ENCODE data around the gene CDH13.

Gene CDH13

GRCh38 chr16:83211711-83212110 is 584.9 kb downstream of the CDH13 start:
- Histone ChIP-seq H3K9me3 (replicated peaks; ENCODE audit: low read length) (no peaks in the 10 kb centered on the region), H3K4me3 (ENCODE audit: low read length) (no peak overlapping the region), H3K4me1 (ENCODE audit: control insufficient read depth, insufficient read depth, low read length) (peaks cover under 1% of the 10 kb centered on the region), H3K36me3 (ENCODE audit: insufficient read depth, low read length) (no peaks in the 10 kb centered on the region), H3K27me3 (ENCODE audit: control insufficient read depth, insufficient read depth, low read length) (no peaks in the 10 kb centered on the region), H3K4me2 (ENCODE audit: low read length) (no peak overlapping the region), H3K9ac (ENCODE audit: low read depth, low read length) (no peak overlapping the region)

DNA sequence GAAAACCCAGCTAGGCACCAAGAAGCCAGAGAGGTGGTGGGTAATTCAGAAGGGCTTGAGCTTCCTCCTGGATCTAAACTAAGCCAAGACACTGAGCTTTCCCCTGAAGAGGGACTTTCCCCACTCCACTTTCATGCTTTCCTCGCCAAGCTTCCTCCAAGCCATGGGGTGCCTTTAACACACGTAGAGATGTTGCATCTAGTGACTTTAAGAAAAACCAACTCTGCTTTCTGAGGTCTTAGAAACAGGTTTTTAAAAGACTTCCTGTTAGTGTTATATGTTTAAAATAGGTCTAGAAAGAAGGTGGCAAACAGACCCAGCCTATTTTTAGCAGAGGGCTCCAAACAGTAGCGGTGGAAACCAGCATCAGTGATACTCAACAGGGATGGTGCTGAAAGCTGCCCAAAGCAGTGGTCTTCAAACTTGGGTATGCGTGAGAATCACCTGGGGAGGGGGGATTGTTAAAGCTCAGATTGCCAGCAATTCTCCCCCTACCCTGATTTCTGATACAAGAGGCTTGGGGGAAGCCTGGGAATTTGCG is 585.6 kb downstream of the CDH13 start:
- H3K36me3 ChIP-seq (ENCODE audit: insufficient read depth, low read length) = no peaks in the 10 kb centered on the region
- H3K4me2 ChIP-seq (ENCODE audit: low read length) = no peak overlapping the region
- H3K4me1 ChIP-seq (ENCODE audit: control insufficient read depth, insufficient read depth, low read length) = no peaks in the 10 kb centered on the region
- H3K9ac ChIP-seq (ENCODE audit: low read depth, low read length) = no peak overlapping the region
- no peak overlapping the region for H3K4me3 ChIP-seq (ENCODE audit: low read length)
- no peaks in the 10 kb centered on the region for H3K9me3 ChIP-seq (replicated peaks; ENCODE audit: low read length)
- H3K27me3 ChIP-seq (ENCODE audit: control insufficient read depth, insufficient read depth, low read length) = no peaks in the 10 kb centered on the region

DNA sequence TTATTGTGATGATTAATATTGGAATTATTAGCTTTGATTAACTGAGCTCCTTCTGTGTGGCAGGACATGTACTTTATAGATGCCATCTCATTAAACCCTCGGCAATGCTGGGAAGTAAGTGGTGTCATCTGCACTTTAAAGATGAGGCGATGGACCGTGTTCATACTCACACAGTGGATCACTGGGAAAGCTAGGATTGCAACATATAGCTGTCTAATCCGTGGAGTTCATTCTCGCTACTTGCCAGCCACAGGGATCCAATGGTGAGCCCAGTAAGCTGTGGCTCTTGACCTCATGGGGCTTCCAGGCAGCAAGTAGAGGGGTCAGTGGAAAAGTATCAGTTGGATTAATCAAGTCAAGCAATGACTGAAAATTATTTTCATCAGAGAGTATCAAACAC is 587.9 kb downstream of the CDH13 start:
- Histone ChIP-seq H3K4me3 (ENCODE audit: low read length) (no peak overlapping the region), H3K27me3 (ENCODE audit: control insufficient read depth, insufficient read depth, low read length) (no peaks in the 10 kb centered on the region), H3K9ac (ENCODE audit: low read depth, low read length) (no peak overlapping the region), H3K9me3 (replicated peaks; ENCODE audit: low read length) (no peaks in the 10 kb centered on the region), H3K36me3 (ENCODE audit: insufficient read depth, low read length) (no peaks in the 10 kb centered on the region), H3K4me1 (ENCODE audit: control insufficient read depth, insufficient read depth, low read length) (no peaks in the 10 kb centered on the region), H3K4me2 (ENCODE audit: low read length) (no peak overlapping the region)

GRCh38 chr16:83215406-83216001 is 588.7 kb downstream of the CDH13 start:
- no peaks in the 10 kb centered on the region for H3K27me3 ChIP-seq (ENCODE audit: control insufficient read depth, insufficient read depth, low read length)
- no peak overlapping the region for H3K4me2 ChIP-seq (ENCODE audit: low read length)
- H3K4me1 ChIP-seq (ENCODE audit: control insufficient read depth, insufficient read depth, low read length) = no peaks in the 10 kb centered on the region
- no peak overlapping the region for H3K4me3 ChIP-seq (ENCODE audit: low read length)
- no peaks in the 10 kb centered on the region for H3K9me3 ChIP-seq (replicated peaks; ENCODE audit: low read length)
- H3K36me3 ChIP-seq (ENCODE audit: insufficient read depth, low read length) = no peaks in the 10 kb centered on the region
- no peak overlapping the region for H3K9ac ChIP-seq (ENCODE audit: low read depth, low read length)

DNA sequence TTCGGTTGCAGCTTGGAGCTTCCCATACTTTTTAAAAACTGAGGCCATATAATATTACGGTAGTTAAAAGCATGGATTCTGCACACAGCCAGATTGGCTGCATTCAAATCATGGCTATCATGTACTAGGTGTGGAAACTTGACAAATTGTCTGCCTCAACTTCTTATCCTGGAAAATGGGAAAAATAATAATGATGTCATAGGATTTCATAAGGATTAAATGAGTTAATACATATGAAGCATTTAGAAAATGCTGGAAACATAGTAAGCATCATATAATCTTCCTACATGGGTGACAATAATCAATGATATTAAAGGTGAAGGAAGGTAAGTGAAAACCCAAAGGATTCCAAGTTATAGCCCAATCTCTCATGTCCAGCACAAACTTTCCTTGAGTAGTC is 592.5 kb downstream of the CDH13 start:
- no peaks in the 10 kb centered on the region for H3K36me3 ChIP-seq (ENCODE audit: insufficient read depth, low read length)
- no peak overlapping the region for H3K9ac ChIP-seq (ENCODE audit: low read depth, low read length)
- H3K4me1 ChIP-seq (ENCODE audit: control insufficient read depth, insufficient read depth, low read length) = no peaks in the 10 kb centered on the region
- H3K9me3 ChIP-seq (replicated peaks; ENCODE audit: low read length) = no peaks in the 10 kb centered on the region
- no peak overlapping the region for H3K4me3 ChIP-seq (ENCODE audit: low read length)
- H3K27me3 ChIP-seq (ENCODE audit: control insufficient read depth, insufficient read depth, low read length) = no peaks in the 10 kb centered on the region
- no peak overlapping the region for H3K4me2 ChIP-seq (ENCODE audit: low read length)

DNA sequence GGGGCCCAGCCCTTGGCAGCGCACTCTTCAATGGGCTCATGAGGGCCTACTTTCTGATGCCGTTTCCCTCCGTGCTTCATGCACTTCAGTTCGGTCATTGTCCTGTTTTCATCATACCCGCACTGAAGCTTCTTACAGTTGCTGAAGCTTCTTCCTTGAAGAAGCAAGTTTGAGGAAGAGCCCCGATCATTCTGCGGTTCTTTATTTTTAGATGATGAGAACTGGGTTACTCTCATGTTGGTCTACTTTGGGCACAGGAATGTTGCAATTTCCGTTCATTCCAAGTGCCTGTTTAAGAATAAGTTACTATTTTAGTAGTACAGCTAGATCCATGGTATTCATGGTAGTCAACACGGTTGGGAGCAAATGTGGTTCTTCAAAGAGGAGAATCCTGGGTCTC is 593.3 kb downstream of the CDH13 start:
- Histone ChIP-seq H3K27me3 (ENCODE audit: control insufficient read depth, insufficient read depth, low read length) (no peaks in the 10 kb centered on the region), H3K9me3 (replicated peaks; ENCODE audit: low read length) (no peaks in the 10 kb centered on the region), H3K36me3 (ENCODE audit: insufficient read depth, low read length) (no peaks in the 10 kb centered on the region), H3K4me2 (ENCODE audit: low read length) (no peak overlapping the region), H3K4me3 (ENCODE audit: low read length) (no peak overlapping the region), H3K4me1 (ENCODE audit: control insufficient read depth, insufficient read depth, low read length) (no peaks in the 10 kb centered on the region), H3K9ac (ENCODE audit: low read depth, low read length) (no peak overlapping the region)

DNA sequence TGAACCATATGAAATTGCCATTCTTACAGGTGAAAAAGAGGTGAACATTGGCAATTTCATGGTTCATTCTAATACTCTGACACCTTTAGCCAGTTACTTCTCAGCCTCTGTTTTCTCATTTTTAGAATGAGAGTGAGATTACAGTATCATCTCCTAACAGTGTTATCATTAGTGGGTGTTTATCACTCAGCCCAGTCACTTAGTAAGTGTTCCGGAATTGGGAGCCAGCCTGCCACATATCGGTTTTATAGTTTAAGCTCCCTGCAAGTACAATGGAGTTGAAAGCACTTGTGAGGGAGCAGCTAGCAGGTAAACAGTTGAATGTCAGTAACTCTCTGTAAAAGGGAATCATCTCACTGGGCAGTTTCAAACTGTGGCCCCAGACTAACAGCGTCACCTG is 597.9 kb downstream of the CDH13 start:
- no peaks in the 10 kb centered on the region for H3K9me3 ChIP-seq (replicated peaks; ENCODE audit: low read length)
- no peak overlapping the region for H3K9ac ChIP-seq (ENCODE audit: low read depth, low read length)
- H3K36me3 ChIP-seq (ENCODE audit: insufficient read depth, low read length) = no peaks in the 10 kb centered on the region
- H3K4me1 ChIP-seq (ENCODE audit: control insufficient read depth, insufficient read depth, low read length) = no peaks in the 10 kb centered on the region
- H3K4me2 ChIP-seq (ENCODE audit: low read length) = no peak overlapping the region
- H3K4me3 ChIP-seq (ENCODE audit: low read length) = no peak overlapping the region
- H3K27me3 ChIP-seq (ENCODE audit: control insufficient read depth, insufficient read depth, low read length) = no peaks in the 10 kb centered on the region

DNA sequence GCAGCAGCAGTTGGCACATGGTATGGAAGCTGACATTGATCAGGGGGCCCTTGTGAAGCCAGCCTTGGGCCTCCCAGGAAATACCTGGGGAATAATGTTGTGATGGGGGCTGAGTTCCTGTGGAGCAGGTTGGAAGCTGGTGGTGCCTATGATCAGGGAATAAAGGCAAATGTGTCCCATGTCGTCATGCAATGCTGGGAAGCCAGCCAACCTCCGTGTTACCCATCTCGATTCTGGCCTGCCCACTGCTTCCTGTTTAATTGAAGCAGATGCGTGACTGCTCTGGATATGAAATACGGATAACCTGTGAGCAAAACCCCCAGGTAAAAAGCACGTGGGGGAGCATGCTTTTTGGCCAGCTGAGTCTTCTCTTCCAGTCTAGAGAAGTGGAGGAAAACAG is 600.6 kb downstream of the CDH13 start:
- Histone ChIP-seq H3K36me3 (ENCODE audit: insufficient read depth, low read length) (no peaks in the 10 kb centered on the region), H3K9ac (ENCODE audit: low read depth, low read length) (no peak overlapping the region), H3K9me3 (replicated peaks; ENCODE audit: low read length) (no peaks in the 10 kb centered on the region), H3K27me3 (ENCODE audit: control insufficient read depth, insufficient read depth, low read length) (no peaks in the 10 kb centered on the region), H3K4me1 (ENCODE audit: control insufficient read depth, insufficient read depth, low read length) (no peaks in the 10 kb centered on the region), H3K4me3 (ENCODE audit: low read length) (no peak overlapping the region), H3K4me2 (ENCODE audit: low read length) (no peak overlapping the region)

GRCh38 chr16:83231729-83232128 is 605.0 kb downstream of the CDH13 start:
- no peaks in the 10 kb centered on the region for H3K27me3 ChIP-seq (ENCODE audit: control insufficient read depth, insufficient read depth, low read length)
- no peaks in the 10 kb centered on the region for H3K36me3 ChIP-seq (ENCODE audit: insufficient read depth, low read length)
- no peak overlapping the region for H3K4me2 ChIP-seq (ENCODE audit: low read length)
- no peak overlapping the region for H3K9ac ChIP-seq (ENCODE audit: low read depth, low read length)
- no peak overlapping the region for H3K4me3 ChIP-seq (ENCODE audit: low read length)
- no peaks in the 10 kb centered on the region for H3K9me3 ChIP-seq (replicated peaks; ENCODE audit: low read length)
- peaks cover 4% of the 10 kb centered on the region for H3K4me1 ChIP-seq (ENCODE audit: control insufficient read depth, insufficient read depth, low read length)

GRCh38 chr16:83233153-83233552 is 606.4 kb downstream of the CDH13 start:
- H3K9ac ChIP-seq (ENCODE audit: low read depth, low read length) = no peak overlapping the region
- H3K27me3 ChIP-seq (ENCODE audit: control insufficient read depth, insufficient read depth, low read length) = no peaks in the 10 kb centered on the region
- no peak overlapping the region for H3K4me3 ChIP-seq (ENCODE audit: low read length)
- H3K4me2 ChIP-seq (ENCODE audit: low read length) = no peak overlapping the region
- H3K4me1 ChIP-seq (ENCODE audit: control insufficient read depth, insufficient read depth, low read length) = peaks cover 4% of the 10 kb centered on the region
- H3K9me3 ChIP-seq (replicated peaks; ENCODE audit: low read length) = no peaks in the 10 kb centered on the region
- H3K36me3 ChIP-seq (ENCODE audit: insufficient read depth, low read length) = no peaks in the 10 kb centered on the region

DNA sequence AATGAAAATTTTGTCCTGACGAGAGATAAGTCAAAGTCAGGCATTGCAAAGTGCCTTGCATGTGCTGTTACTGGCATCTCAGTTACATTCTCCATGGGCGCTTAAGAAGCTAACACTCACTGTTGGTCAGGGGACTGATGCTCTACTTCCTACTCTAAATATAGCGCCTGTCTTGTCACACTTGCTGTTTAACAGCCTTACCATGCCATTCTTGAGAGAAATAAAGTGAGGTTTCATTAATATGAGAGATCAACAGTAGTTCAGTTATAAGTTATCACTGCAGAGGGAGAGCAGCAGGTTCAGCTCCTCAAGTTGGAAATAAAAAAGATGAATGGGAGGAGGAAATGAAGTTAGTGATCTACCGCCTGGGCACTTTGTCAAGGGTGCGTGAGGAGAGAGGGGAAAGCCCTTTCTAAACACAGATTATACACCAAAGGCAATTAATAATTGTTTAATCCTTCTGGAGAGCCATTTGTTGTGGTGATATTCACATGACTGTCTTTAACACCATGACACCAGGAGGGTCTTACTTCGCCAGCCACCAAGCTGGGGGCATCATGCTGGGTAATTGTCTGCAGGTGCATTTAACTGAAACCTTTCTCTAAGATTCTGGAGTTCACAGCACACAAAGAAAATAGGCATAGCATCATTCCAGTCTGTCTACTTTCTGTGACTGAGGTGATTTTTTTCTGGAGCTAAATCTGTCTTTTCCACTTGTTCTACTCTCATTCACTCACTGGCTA is 612.4 kb downstream of the CDH13 start:
- Histone ChIP-seq H3K36me3 (ENCODE audit: insufficient read depth, low read length) (no peaks in the 10 kb centered on the region), H3K9me3 (replicated peaks; ENCODE audit: low read length) (no peaks in the 10 kb centered on the region), H3K4me2 (ENCODE audit: low read length) (no peak overlapping the region), H3K9ac (ENCODE audit: low read depth, low read length) (no peak overlapping the region), H3K27me3 (ENCODE audit: control insufficient read depth, insufficient read depth, low read length) (no peaks in the 10 kb centered on the region), H3K4me3 (ENCODE audit: low read length) (no peak overlapping the region), H3K4me1 (ENCODE audit: control insufficient read depth, insufficient read depth, low read length) (no peaks in the 10 kb centered on the region)

DNA sequence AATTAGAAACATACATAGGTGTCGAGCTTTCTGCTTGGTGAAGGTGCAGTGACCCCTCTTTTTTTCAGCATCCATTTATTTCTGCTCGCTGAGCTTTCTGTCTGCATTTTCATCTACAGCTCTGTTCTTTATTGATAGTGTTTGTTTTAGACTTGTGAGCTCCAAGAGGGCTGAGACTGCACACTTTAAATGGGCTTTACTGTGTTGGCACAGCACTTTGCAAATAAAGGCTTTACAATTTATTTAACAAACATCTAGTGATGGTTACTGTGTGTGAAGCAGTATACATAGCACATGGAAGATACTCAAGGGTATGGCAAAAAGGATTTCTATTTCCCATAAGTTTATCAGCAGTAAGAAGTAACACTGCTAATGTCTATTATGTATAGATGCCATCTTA is 617.3 kb downstream of the CDH13 start:
- Histone ChIP-seq H3K9ac (ENCODE audit: low read depth, low read length) (no peak overlapping the region), H3K4me2 (ENCODE audit: low read length) (no peak overlapping the region), H3K27me3 (ENCODE audit: control insufficient read depth, insufficient read depth, low read length) (no peaks in the 10 kb centered on the region), H3K36me3 (ENCODE audit: insufficient read depth, low read length) (no peaks in the 10 kb centered on the region), H3K9me3 (replicated peaks; ENCODE audit: low read length) (no peaks in the 10 kb centered on the region), H3K4me1 (ENCODE audit: control insufficient read depth, insufficient read depth, low read length) (peaks cover 6% of the 10 kb centered on the region), H3K4me3 (ENCODE audit: low read length) (no peak overlapping the region)

Measured in skeletal muscle satellite cell (primary cell).